Midbrain (tissue), 1 donor: ENCODE data around the gene RNF126.

Source experiments
- DNase-seq: peaks from one replicate; lab custom pipeline; 2025; lab: John Stamatoyannopoulos, UW

The RNF126 gene

GRCh38 chr19:662207-662961 lies 630 bp downstream of the RNF126 start:
- DNase-seq = no peak

GRCh38 chr19:661427-662196 lies 1.4 kb downstream of the RNF126 start:
- DNase-seq = no peak

- no peak for DNase-seq
Measured at GRCh38 chr19:660793-661426, 2.1 kb downstream of the RNF126 start.

DNA sequence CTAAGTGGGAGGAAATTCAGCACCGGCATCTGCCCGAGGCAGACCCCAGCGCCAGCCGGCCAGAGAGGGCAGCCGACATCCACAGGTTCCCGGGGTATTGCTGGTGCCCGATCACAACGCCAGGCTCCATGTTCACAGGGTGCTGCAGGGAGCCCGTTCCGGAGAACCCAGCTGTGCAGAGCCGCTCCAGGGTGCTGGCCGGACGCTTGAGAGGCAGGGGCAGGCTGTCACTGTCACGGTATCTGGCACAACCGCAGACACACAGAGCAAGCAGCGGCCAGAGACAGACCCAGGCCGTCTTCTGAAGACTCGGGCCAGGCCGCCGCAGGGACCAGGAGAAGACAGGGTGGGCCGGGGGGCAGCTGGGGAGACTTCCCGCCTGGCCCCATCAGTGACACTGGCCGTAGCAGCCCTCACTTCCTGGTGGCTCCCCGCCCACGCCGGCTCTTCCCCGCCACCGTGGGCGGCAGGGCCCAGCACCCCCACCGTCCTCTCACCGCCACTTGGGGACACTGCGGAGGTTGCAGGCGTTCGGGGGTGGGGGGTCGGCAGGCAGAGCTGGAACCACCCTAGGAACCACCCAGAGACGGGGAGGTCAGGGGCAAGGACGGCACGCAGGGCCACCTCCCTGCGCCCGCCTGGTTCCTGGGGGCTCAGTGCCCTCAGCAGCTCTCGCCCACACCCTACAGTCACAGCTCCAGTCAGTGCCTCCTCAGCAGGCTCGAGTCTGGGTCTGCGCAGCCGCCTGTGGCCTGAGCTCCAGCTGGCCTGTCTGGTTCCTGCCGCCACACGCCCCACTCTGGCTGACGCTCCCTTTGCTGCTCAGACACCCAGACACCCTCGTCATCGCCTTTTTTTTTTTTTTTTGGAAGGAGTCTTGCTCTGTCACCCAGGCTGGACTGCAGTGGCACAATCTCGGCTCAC lies 3.8 kb downstream of the RNF126 start:
- DNase-seq = no peak

GRCh38 chr19:658059-658839 lies 4.8 kb downstream of the RNF126 start:
- no peak for DNase-seq

GRCh38 chr19:657611-658010 lies 5.4 kb downstream of the RNF126 start:
- DNase-seq = no peak

- DNase-seq = no peak
Measured at GRCh38 chr19:656751-657559, 6.1 kb downstream of the RNF126 start.

DNA sequence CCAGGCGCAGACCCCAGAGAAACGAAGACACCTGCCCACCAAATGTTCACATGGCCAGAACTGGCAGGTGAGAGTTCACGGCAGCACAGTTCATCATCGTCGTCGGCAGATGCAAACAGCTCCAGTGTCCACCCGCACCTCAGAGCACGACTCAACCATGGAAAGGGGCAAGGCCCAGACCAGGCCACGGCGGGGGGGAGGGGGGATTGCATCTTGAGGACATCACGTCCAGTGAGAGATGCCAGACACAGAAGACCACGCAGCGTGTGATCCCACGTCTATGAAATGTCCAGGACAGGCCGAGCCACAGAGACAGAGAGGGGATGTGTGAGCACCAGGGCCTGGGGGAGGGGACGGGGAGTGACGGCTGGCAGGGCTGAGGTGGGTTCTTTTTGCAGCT lies 7.3 kb downstream of the RNF126 start:
- DNase-seq = no peak

- no peak for DNase-seq
Measured at GRCh38 chr19:653425-653824, 9.6 kb downstream of the RNF126 start.

DNA sequence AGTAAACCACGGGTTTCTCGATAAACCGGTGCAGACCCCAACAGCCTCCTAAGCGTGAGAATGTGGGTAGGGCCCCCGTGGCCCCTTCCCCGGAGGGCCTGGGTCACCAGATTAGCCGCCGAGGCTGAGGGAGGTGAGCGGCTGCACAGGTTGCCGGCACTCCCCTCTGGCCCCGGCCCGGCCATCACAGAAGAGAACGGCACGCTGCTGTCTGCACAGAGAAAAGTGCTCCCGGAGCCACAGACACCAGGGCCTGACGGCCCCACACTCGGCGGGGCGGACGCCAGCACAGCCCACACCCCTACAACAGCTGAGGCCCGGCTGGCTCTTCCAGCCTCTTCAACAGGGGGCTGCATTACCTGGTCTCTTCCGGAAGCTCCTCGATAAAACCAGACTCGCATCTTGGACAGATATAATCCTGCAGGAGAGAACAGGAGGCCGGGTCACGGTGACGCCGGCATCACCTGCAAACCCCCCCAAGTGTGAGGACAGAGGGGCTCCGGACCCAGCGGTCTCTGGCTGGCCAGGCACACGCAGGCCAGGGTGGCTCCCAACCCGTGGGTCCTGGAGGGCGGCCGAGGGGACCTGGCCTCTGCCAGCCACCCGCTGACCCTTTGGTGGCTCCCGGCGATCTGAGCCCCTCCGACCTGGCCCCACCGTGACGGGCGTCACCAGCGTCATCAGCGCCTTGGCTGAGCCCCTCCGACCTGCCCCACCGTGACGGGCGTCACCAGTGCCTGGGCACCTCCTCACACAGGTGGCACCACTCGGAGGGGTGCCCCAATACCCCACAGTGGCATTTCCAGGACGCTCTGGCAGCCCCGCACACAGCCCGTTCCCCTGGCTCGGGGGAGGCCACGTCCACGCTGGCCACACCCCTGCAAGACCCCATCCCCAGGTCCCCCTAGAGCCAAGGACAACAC lies 10.3 kb downstream of the RNF126 start:
- no peak for DNase-seq

DNA sequence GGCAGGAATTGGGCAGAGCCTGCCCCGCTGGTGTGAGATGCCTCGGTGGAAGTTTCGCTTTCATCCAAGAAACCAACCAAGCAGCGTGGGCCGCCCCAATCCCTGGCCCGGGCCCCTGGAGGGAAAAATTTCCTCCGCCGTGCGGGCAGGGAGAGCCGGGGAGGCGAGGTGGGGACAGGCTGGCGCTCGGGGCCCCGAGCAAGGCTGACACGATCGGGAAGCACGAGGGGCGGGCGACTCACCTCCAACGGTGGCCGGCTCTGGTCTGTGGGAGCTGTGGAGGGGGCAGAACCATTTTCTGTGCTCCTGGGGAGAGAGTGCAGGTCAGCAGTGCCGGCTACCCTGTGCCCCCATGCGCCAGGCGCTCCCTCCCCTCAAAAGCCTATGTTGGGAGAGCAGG lies 11.0 kb downstream of the RNF126 start:
- no peak for DNase-seq

DNA sequence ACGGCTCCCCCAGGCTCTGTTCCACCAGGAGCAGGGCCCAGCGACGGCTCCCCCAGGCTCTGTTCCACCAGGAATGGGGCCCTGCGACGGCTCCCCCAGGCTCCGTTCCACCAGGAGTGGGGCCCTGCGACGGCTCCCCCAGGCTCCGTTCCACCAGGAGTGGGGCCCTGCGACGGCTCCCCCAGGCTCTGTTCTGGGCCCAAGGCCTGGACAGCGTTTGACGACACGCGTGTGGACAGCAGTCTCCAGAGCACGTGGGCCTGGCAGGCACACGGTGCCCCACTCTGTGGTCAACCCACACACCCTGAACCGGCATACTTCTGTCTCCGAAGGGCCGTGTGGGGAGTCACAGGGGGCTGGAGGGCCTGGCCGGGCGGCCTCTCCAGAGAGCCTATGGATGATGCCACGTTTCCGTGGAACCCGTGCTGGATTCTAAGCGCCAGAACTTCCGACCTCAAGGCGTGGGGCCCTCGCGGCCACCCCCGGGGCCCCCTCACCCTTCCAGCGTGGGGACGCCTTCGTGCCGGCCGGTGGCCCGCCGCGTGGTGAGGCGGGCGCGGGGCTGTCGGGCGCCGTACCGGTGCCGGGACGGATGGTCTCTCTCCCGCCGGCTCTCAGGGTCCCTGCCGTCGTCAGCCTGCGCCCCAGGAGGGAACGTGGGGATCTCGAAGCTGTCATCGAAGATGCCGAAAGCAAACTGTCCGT lies 11.7 kb downstream of the RNF126 start:
- no peak for DNase-seq

DNA sequence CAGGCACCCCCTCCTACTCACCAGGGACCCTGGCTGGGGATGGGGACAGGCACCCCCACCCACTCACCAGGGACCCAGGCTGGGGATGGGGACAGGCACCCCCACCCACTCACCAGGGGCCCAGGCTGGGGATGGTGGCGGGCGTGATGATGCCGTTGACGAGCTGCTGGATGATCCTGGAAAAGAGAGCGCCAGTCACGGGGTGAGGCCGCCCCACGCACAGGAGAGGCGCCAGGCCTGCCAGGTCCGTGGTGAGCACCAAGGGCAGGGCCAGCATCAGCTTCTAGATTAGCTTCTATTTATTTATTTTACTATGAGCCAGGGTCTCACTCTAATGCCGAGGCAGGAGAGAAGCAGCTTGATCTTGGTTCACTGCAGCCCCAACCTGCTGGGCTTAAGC lies 12.9 kb downstream of the RNF126 start:
- DNase-seq = no peak

- no peak for DNase-seq
Measured at GRCh38 chr19:648904-649801, 13.9 kb downstream of the RNF126 start.

GRCh38 chr19:648305-648704 lies 14.7 kb downstream of the RNF126 start:
- no peak for DNase-seq

DNA sequence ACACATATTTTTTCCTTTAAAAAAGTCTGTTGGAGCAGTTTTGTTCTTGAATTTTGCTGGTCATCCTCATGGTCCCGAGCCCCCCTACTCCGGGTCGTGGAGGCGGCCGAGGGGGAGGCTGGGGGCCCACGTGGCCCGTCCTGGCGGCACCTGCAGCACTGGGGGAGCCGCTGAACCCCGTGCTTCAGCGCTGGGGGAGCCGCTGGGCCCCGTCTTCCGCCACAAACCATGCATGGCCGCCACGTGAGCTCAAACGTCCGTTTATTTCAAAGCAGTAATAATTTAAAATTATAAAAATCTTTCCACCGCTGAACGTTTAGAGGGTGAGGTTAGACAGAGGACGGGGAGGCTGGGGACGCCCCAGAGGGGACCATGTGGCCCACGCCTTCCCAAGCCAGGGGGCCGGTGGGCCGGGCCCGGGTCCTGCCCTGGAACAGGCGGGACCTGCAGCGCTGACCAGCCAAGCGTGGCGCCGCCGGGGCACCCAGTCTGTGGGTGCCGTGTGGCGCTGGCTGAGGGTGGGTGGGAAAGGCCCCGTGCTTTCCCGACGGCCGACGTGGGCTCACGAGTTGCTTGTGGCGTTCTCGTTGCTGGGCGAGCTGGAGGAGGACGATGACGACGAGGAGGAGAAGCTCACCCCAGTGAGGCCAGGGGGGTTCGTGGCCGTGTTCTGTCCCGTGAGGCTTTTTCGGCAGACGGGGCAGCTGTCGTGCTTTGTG lies 15.3 kb downstream of the RNF126 start:
- DNase-seq = no peak
